ENCODE results near the gene MAMDC4.

Gene MAMDC4

DNA sequence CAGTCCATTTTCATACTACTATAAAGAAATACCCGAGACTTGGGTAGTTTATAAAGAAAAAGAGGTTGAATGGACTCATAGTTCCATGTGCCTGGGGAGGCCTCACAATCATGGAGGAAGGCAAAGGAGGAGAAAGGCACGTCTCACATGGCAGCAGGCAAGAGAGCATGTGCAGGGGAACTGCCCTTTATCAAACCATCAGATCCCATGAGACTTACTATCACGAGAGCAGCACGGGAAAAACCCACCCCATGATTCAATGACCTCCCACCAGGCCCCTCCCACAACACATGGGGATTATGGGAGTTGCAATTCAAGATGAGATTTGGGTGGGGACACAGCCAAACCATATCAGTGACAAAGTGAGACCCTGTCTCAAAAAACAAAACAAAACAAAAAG is 54.1 kb downstream of the MAMDC4 start:
- TF ChIP-seq POLR2A (IDR thresholded peaks at IDR 0.05; ENCODE audit: low read length) (no peak), GATA1 (IDR thresholded peaks at IDR 0.05; ENCODE audit: low read depth, low read length) (no peak)
- DNase-seq: peak in 1 of 2 experiments; percentile 34

DNA sequence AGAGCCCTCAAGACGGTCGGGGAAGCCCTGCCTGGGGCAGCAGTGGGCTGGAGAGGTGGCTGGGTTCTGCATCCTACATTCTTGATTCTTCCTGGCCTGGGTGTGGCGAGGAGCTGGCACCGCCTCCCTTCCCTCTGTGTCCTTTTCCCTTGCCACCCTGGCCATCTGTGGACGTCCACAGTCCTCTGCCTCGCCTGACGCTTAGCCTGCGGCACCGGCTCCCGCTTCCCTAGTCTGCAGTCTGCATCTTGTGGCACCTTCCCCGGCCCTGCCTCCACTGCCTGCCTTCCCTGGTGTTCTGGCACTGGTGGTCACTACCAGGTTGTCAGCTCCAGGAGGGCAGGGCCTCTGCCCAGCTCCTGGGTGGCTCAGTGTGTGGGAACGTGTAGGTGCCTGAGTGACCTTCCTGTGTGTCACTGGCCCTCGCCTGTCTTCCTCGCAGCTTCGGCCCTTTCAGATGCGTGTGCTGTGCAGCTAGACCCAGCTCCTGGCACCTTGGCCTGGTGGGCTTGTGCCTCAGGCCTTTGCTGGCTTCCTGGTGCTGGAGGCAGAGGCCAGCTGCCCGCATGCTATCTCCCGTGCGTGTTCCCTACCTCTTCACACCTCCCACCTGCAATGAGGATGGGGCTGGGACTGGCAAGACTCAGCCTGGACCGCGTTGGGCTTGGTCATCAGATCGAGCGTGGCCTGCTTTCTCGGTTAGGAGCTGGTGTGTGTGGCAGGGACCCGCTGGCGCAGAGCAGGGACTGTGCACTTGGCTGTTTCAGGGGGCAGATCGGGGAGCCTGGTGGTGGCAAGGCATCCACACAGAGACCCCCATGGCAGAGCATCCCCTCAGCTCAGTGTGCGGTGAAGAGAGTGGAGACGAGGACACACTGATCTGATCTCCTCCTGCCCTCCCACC is 55.1 kb downstream of the MAMDC4 start:
- no peak for TF ChIP-seq GATA1 (IDR thresholded peaks at IDR 0.05; ENCODE audit: low read depth, low read length)
- no peak for TF ChIP-seq POLR2A (IDR thresholded peaks at IDR 0.05; ENCODE audit: low read length)
- DNase-seq: no peak

Data from erythroblast (primary cell).